NCI-H1436 treated with DMSO at 0.1 percent for 48 hours (cell line): ENCODE data around the gene PRDM10.
"Not testable (repeated sequence)": the region's sequence is repeated elsewhere in the genome, so short reads cannot be mapped to it uniquely, and the experiment has no call there.

Source experiments
- DNase-seq: peaks from one replicate; lab custom pipeline; 2025; lab: John Stamatoyannopoulos, UW

PRDM10 gene

DNA sequence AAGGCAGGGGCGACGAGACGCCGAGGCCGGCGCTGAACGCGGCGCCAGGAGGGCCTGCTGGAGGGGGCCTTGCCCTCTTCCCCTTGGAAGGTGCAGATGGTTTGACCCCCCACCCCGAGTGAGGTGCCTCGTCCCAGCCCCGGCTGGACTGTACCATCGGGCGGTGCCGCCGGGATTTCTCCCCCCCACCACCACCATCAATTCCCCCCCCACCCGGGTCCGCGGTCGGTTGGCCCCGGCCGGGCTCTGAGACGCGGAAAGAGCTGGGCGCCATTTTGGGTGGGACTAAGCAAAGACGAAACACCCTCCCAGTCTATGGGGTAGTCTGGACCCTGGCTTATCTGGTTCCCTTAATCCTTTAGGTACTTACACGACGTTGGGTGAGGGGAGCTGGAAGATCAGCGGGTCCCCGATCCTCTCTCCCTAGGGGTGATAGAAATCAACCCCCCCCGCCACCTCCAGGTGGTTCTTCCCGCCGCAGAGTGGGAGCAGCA, at the start of gene PRDM10:
PRDM10 (minus strand) TSS at position 484 of the 494 bp plus-strand sequence. CDS start 41,871 bp downstream, outside the sequence.
- DNase-seq: no peak

DNA sequence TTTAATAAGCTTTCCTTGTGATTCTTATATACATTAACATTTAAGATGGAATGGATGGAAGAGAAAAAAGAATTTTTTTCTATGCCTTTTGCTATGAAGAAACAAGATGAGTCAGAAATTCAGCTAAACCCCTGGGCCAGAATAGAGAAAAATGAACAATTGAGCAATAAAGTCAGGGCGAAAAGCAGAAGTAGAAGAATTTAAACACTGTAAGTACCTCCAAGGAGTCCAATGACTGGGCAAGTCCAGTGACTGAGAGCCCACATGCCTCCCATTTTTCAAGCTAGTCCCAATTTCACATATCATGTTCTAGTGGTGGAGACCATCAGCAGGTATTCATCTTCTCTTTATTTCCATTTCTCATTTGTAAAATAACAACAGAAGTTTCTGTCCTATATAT, 48.4 kb upstream of the PRDM10 start:
- DNase-seq: no peak

DNA sequence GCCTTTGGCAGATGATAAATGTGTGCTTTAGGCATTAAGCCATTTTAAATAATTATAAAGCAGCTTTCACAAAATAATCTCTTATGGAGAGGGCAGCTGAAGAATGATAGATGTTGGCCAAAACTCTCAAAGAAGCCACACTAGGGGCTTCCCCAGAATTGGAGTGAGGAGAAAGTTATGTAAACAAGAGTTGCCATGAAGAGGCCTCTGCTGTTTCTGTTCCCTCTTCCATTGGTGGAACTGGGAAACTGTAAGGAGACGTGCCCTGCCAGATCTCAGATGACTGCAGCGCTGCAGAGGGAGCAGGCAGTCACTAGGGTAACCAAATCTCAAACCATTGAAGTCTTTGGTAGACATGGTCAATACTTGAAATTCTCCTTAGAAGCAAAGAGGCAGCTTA, 47.6 kb upstream of the PRDM10 start:
- no peak for DNase-seq

- no peak for DNase-seq
These were observed 46.7 kb upstream of the PRDM10 start for GRCh38 chr11:130049328-130049771.

DNA sequence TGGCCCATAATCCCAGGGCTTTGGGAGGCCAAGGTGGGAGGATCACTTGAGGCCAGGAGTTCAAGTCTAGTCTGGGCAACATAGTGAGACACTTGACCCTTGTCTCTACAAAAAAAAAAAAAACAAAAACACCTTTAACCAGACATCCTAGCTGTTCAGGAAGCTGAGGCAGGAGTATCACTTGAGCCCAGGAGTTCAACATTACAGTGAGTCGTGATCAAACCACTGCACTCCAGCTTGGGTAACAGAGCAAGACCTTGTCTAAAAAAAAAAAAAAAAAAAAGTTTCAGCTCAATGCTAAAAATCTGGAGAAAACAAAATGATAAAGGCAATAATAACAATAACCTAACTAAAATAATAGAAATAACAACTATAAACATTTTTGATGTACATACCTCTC, 44.5 kb upstream of the PRDM10 start:
- no peak for DNase-seq

GRCh38 chr11:130043575-130043974, 40.9 kb upstream of the PRDM10 start:
- no peak for DNase-seq

DNA sequence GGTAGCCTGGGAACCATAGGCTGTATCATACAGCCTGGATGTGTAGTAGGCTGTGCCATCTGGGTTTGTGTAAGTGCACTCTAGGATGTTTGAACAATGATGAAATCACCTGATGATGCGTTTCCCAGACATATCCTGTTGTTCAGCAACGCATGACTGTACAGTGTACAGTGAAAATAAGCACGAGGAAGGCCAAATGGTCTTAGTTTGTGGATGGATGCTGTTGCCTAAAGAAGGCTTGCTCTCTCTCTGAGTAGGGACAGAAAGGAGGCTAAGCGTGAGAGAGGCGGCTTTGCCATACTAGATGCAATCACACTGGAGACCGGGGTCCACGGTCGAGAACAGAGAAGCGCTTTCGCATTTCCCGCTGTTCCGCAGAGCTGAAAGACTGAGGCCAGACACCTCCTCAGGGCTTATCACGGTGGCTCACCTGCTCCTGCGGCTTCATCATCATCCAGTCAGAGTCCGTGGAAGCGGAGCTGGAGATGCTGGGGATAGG, 39.5 kb upstream of the PRDM10 start:
- DNase-seq: no peak

- DNase-seq: no peak
These were observed 37.8 kb upstream of the PRDM10 start for GRCh38 chr11:130040281-130040940.

DNA sequence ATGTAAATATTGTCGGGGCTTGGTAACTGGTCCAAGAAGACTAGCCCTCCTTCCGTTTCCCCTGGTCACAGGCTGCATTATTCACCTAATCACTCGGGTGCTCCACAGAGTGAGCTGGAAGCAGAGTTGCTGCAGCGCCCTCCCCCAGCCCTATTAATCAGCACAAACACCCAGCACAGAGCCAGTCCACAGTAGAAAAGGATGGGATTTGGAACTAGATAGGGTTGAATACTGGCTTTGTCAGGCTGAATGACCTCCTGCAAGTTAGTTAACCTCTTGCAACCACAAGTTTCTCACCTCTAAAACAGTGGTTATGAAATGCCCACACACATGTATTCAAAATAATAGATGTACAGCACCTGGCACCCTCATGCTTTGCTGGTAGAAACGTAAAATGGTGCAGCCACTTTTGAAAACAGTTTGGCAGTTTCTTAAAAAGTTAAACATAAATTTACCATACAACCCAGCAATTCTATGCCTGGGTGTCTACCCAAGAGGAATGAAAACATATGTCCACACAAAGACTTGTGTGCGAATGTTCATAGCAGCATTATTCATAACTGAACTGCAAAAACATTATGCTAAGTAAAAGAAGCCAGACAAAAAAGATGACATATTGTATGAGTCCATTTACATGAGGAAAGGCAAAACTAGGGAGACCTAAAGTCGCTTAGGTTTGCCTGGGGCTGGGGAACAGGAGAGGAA, 35.4 kb upstream of the PRDM10 start:
- no peak for DNase-seq

- DNase-seq: no peak
These were observed 34.4 kb upstream of the PRDM10 start for GRCh38 chr11:130037058-130037457.

DNA sequence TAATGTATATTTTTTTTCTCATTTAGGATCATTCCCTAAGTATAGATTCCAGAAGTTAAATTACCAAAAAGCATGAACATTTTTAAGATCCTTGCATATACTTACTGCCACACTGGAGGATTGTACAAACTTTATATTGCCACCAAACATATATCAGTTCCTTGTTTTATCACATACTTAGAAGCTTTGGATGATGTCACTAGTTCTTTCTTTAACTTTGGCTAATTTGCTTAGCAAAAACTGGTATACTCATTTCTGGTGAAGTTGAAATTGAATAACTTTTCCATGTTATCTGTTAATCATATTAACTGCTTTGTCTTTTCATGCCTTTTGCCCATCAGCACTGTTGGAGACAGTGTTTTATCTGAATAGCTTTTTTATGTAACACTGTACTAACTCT, 31.6 kb upstream of the PRDM10 start:
- DNase-seq: no peak

DNA sequence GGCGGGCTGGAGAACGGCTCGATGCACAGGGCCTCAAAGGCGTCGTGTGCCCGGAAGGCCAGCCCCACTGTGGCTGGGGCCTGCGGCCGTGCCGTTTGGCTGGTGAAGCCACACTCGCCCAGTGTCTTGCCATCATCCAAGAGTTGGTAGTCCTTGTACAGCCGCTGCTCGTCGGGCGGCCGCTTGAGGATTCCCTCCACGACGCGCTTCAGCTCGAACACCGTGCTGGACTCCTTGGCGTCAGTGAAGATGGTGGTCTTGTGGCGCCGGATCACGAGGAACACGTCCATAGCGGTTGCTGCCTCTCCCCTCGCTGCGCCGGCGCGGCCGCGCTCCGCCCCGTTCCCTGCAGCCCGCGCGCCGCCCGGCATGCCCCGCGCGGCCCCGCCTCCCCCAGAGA, 30.3 kb upstream of the PRDM10 start:
- DNase-seq: no peak

GRCh38 chr11:130031945-130032344, 29.3 kb upstream of the PRDM10 start:
- DNase-seq: no peak

DNA sequence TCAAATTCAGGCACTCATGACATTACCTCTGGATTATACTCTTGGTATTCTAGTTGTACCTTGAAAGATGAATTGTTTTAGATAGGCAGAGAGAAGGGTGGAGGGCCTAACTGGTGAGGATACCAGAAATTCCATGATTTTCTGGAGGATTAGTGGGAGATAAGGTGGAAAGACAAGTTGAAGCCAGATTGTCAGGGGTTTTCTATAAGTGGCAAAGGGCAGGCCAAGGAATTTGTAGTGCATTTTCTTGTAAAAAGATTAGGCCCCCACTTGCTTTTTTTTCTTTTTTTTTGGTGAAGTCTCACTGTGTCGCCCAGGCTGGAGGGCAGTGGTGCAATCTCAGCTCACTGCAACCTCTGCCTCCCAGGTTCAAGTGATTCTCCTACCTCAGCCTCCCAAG, 28.4 kb upstream of the PRDM10 start:
- DNase-seq: no peak

- no peak for DNase-seq
These were observed 26.5 kb upstream of the PRDM10 start for GRCh38 chr11:130029137-130029536.

GRCh38 chr11:130025371-130025770, 22.7 kb upstream of the PRDM10 start:
- no peak for DNase-seq

DNA sequence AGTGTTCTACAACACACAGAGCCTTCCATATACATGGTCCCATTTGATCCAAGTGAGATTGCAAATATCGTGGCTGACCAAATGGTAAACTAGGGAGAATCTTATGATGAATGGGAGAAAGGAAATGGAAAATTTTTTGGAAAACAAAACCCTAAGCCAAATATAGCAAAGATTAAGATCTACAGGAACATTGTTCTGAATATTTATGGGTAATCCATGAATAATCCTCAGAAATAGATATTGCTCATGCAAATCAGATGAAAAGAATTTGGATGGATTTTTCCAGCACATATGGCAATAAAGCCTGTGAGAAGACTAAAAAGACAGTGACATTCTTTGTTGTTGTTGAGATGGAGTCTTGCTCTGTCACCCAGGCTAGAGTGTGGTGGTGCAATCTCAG, 21.7 kb upstream of the PRDM10 start:
- no peak for DNase-seq

DNA sequence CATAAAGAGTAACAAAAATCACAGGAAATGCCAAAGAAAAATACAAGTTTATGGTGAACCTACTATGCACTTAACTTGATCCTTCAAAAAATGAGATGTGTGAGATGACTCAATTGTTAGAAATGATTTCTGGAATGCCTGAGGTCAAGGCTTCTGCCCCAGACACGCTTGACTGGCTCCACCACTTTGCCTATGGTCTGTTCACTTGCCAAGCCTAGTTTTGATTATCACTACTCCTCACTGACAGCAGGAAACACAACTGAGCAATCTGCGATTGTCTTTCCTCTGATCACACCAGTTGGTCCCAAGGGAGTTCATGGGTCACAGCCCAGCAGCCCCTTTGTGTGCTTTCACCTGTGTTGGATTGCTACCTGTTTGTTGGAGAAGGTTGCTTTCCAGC, 20.6 kb upstream of the PRDM10 start:
- no peak for DNase-seq

GRCh38 chr11:130022799-130023198, 20.2 kb upstream of the PRDM10 start:
- no peak for DNase-seq

DNA sequence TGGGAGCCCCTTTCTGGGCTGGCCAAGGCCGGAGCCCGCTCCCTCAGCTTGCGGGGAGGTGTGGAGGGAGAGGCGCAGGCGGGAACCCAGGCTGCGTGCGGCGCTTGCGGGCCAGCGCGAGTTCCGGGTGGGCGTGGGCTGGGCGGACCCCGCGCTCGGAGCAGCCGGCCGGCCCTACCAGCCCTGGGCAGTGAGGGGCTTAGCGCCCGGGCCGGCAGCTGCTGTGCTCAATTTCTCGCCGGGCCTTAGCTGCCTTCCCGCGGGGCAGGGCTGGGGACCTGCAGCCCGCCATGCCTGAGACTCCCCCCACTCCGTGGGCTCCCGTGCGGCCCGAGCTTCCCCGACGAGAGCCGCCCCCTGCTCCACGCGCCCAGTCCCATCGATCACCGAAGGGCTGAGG, 19.0 kb upstream of the PRDM10 start:
- DNase-seq: not testable (repeated sequence)

DNA sequence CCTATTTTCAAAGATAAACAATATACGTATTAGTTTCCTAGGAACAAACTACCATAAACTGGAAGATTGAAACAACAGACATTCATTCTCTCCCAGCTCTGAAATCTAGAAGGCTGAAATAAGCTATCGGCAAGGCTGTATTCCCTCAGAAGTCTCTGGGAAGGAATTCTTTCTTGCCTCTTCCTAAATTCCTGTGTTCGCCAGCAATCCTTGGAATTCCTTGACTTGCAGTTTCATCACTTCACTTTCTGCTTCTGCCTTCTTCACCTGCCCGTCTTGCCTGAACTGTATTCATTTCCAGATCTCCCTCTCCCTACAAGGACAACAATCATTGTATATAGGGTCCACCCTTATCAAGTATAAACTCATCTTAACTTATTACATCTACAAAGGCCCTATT, 17.7 kb upstream of the PRDM10 start:
- no peak for DNase-seq

GRCh38 chr11:130015846-130016245, 13.2 kb upstream of the PRDM10 start:
- DNase-seq: not testable (repeated sequence)

DNA sequence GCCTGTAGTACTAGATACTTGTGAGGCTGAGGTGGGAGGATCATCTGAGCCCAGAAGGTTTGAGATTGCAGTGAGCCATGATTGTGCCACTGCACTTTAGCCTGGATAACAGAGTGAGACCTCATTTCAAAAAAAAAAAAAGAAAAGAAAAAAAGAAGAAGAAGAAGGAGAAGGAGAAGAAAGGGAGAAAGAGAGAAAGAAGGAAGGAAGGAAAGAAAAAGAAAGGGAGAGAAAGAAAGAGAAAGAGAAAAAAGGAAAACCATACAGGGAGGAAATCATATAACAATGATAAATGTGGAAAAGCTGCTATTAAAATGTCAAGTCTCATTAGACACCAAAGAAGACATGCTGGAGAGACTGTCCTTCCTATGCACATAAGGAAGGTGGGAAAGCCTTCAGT, 5.7 kb upstream of the PRDM10 start:
- DNase-seq: no peak
